ENCODE results near the gene ARHGAP24.

ARHGAP24 gene

GRCh38 chr4:85703096-85703495 lies 228.1 kb downstream of the ARHGAP24 start:
- no peak for DNase-seq

- DNase-seq: peak; percentile 55 to 59
These were observed 232.7 kb downstream of the ARHGAP24 start for GRCh38 chr4:85707611-85708010.

GRCh38 chr4:85708468-85708867 lies 233.5 kb downstream of the ARHGAP24 start:
- no peak for DNase-seq

GRCh38 chr4:85713005-85713404 lies 238.1 kb downstream of the ARHGAP24 start:
- DNase-seq: no peak

GRCh38 chr4:85715991-85716737 lies 241.2 kb downstream of the ARHGAP24 start:
- no peak for DNase-seq

- DNase-seq: peak in 1 of 2 donors; percentile 35
These were observed 242.4 kb downstream of the ARHGAP24 start for GRCh38 chr4:85717351-85717750.

GRCh38 chr4:85717847-85718246 lies 242.9 kb downstream of the ARHGAP24 start:
- no peak for DNase-seq

- no peak for DNase-seq
These were observed 245.8 kb downstream of the ARHGAP24 start for GRCh38 chr4:85720735-85721134.

- DNase-seq: no peak
These were observed 247.5 kb downstream of the ARHGAP24 start for GRCh38 chr4:85722401-85722800.

- DNase-seq: no peak
These were observed 247.9 kb downstream of the ARHGAP24 start for GRCh38 chr4:85722807-85723206.

GRCh38 chr4:85724791-85725563 lies 250.0 kb downstream of the ARHGAP24 start:
- DNase-seq: peak; percentile 61 to 83

- peak; percentile 91 to 93 for DNase-seq
These were observed 250.8 kb downstream of the ARHGAP24 start for GRCh38 chr4:85725721-85726170.

GRCh38 chr4:85726555-85726954 lies 251.6 kb downstream of the ARHGAP24 start:
- no peak for DNase-seq

GRCh38 chr4:85728464-85728863 lies 253.5 kb downstream of the ARHGAP24 start:
- DNase-seq: no peak

GRCh38 chr4:85732124-85732523 lies 257.2 kb downstream of the ARHGAP24 start:
- no peak for DNase-seq

GRCh38 chr4:85733798-85734197 lies 258.8 kb downstream of the ARHGAP24 start:
- peak; percentile 34 to 36 for DNase-seq

GRCh38 chr4:85734424-85734831 lies 259.5 kb downstream of the ARHGAP24 start:
- DNase-seq: peak; percentile 33 to 36

- peak; percentile 61 to 82 for DNase-seq
These were observed 261.6 kb downstream of the ARHGAP24 start for GRCh38 chr4:85736571-85736970.

GRCh38 chr4:85737254-85737653 lies 262.3 kb downstream of the ARHGAP24 start:
- DNase-seq: no peak

GRCh38 chr4:85738721-85739120 lies 263.8 kb downstream of the ARHGAP24 start:
- no peak for DNase-seq

- no peak for DNase-seq
These were observed 265.5 kb downstream of the ARHGAP24 start for GRCh38 chr4:85740431-85740861.

- peak in 1 of 2 donors; percentile 38 for DNase-seq
These were observed 266.4 kb downstream of the ARHGAP24 start for GRCh38 chr4:85741381-85741780.

- no peak for DNase-seq
These were observed 267.1 kb downstream of the ARHGAP24 start for GRCh38 chr4:85741921-85742591.
